ENCODE data around the gene MCTP1. TPM values are rescaled to one million over a fixed set of nuclear protein-coding genes. Genes with fewer than 3 reads are reported as not detected.
A peak's percentile ranks its signal among the peaks of the same experiment; 100 is the strongest.

The MCTP1 gene
- polyA plus RNA-seq, 1 donor, result 4.8 TPM

DNA sequence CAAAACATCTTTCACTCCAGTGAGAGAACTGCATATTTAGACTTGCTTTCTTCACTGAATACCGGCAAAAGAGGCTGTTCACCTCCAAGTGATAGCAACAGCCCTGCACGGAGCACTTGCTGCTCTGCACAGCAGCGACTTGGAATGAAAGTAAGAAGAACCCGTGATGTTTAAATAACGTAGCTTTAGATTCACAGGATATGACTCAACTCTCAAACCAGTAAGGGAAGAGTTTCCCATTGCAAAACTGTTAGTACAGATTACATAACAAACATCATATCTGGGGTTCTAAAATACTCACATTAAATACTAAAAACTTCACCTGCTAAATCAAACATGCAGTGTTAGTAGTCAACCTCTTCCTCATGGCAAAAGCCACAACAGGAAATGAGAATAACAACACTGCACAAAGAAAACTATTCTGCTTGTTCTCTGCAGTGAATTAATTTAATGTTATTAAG, 203.4 kb downstream of the MCTP1 start:
- H3K36me3 ChIP-seq (ENCODE audit: control insufficient read depth, insufficient read depth, low read length), result no peaks in the 10 kb centered on the region
- no peaks in the 10 kb centered on the region for H3K27me3 ChIP-seq (ENCODE audit: control insufficient read depth, insufficient read depth, low read length)
- peak overlapping the region; percentile 22 for H3K4me3 ChIP-seq (ENCODE audit: low read length)
- H3K9me3 ChIP-seq (ENCODE audit: control insufficient read depth, low read depth, low read length), result no peaks in the 10 kb centered on the region
- H3K4me1 ChIP-seq (ENCODE audit: control insufficient read depth, insufficient read depth, low read length), result no peaks in the 10 kb centered on the region
- DNase-seq, result peak; percentile 19 to 30
- no CpG with 5 or more reads among the region's 5 CpGs for WGBS (ENCODE audit: insufficient coverage, low lambda C conversion rate)
- H3K27ac ChIP-seq (ENCODE audit: low read length), result peak overlapping the region; percentile 23

DNA sequence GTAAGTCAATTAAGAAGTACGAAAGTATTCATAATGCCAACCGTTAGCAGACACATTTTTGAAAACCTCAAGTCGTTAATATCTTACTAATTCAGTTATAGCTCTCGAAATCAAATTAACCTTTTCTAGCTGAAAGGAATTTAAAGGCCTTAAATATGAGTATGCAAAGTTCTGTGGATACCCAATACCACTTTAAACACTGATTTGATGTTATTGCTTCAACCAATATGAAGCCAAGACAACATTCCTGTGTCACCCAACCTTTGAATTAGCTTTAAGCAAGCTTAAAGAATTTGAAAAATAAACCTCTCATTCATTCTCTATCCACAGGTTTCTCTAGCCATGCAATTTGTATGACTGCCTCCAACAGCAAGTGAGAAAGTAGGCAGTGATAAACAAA, 204.5 kb downstream of the MCTP1 start:
- Histone ChIP-seq H3K4me1 (ENCODE audit: control insufficient read depth, insufficient read depth, low read length) (no peaks in the 10 kb centered on the region), H3K4me3 (ENCODE audit: low read length) (no peak overlapping the region), H3K27ac (ENCODE audit: low read length) (no peak overlapping the region), H3K9me3 (ENCODE audit: control insufficient read depth, low read depth, low read length) (no peaks in the 10 kb centered on the region), H3K36me3 (ENCODE audit: control insufficient read depth, insufficient read depth, low read length) (no peaks in the 10 kb centered on the region), H3K27me3 (ENCODE audit: control insufficient read depth, insufficient read depth, low read length) (no peaks in the 10 kb centered on the region)
- no peak for DNase-seq
- WGBS (ENCODE audit: insufficient coverage, low lambda C conversion rate), result 90% methylated on average over 4 of the region's 4 CpGs

DNA sequence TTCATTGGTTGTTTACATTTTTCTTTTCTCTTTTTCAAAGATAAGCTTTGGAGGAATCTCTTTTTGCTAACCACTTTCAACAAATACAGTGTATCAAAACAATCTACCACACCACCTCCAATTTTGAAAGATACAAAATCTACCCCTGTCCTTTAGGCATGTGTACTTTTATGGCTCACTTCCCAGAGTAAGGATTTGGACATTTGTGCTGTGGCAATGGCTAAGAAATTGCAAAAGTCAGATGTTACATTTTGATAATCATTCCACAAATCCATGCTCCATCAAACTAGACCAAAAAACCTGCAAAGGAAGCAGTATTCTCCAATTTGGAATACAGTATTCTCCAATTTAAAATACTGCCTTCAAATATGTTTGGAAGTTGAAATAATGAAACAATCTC, 204.9 kb downstream of the MCTP1 start:
- H3K4me1 ChIP-seq (ENCODE audit: control insufficient read depth, insufficient read depth, low read length), result no peaks in the 10 kb centered on the region
- H3K36me3 ChIP-seq (ENCODE audit: control insufficient read depth, insufficient read depth, low read length), result no peaks in the 10 kb centered on the region
- no peak overlapping the region for H3K27ac ChIP-seq (ENCODE audit: low read length)
- no peak overlapping the region for H3K4me3 ChIP-seq (ENCODE audit: low read length)
- H3K27me3 ChIP-seq (ENCODE audit: control insufficient read depth, insufficient read depth, low read length), result no peaks in the 10 kb centered on the region
- H3K9me3 ChIP-seq (ENCODE audit: control insufficient read depth, low read depth, low read length), result no peaks in the 10 kb centered on the region
- DNase-seq, result no peak

DNA sequence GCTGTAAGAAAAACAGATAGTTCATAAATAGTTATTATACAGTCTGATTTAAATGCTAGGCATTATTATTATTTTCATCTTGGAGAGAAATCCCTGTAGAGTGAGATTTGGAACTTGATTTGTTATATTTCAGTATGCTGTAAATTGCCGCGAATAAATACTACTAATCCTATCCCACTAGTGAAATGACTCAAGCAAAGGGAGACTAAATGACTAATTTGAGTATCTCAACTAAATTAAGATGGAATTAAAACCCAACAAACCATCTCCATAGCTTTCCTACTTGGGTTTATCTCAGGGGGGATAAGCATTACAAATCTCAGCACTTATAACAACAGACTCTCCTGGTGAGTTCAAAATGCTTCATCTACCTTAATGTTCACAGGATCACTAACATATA, 206.0 kb downstream of the MCTP1 start:
- H3K4me3 ChIP-seq (ENCODE audit: low read length), result no peak overlapping the region
- no peaks in the 10 kb centered on the region for H3K36me3 ChIP-seq (ENCODE audit: control insufficient read depth, insufficient read depth, low read length)
- no peaks in the 10 kb centered on the region for H3K9me3 ChIP-seq (ENCODE audit: control insufficient read depth, low read depth, low read length)
- H3K4me1 ChIP-seq (ENCODE audit: control insufficient read depth, insufficient read depth, low read length), result no peaks in the 10 kb centered on the region
- no peak for DNase-seq
- 100% methylated on average over 2 of the region's 2 CpGs for WGBS (ENCODE audit: insufficient coverage, low lambda C conversion rate)
- H3K27ac ChIP-seq (ENCODE audit: low read length), result no peak overlapping the region
- no peaks in the 10 kb centered on the region for H3K27me3 ChIP-seq (ENCODE audit: control insufficient read depth, insufficient read depth, low read length)

DNA sequence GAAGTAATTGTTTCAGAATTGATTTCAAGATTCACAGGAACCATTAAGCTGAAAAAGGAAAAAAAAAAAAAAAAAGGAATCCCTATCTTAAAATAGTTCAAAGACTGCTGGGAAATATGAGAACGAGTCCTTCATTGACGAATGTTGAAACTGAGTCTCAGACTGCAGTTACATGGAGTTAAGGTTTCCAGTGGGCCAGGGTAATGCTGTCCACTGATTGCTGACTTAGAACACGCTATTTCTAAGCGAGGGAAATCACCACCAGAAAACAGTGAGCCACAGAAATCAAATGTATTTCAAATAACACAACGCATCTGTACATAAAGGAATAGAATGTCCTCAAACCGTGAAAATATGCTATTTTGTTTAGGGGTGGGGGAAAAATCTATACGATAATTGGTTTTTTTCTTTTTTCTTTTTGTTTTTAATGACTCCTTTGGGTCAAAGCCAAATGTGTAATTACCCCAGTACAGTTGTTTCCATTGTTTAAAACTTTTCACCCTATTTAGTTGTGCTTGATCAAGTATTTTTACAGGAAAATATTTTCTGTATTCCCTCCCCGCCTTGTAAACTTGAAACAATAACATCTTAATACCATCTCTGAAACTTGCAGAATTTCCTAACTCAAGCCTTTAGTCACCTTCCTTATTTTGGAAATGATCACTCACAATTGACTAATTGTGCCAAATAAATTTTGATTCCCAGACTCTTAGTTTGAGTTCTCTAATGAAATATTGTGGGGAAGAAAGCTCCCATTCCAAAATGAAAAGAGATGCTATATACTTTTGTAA, 208.3 kb downstream of the MCTP1 start:
- DNase-seq, result no peak
- Histone ChIP-seq H3K9me3 (ENCODE audit: control insufficient read depth, low read depth, low read length) (no peaks in the 10 kb centered on the region), H3K27ac (ENCODE audit: low read length) (no peak overlapping the region), H3K27me3 (ENCODE audit: control insufficient read depth, insufficient read depth, low read length) (no peaks in the 10 kb centered on the region), H3K4me1 (ENCODE audit: control insufficient read depth, insufficient read depth, low read length) (no peaks in the 10 kb centered on the region), H3K4me3 (ENCODE audit: low read length) (no peak overlapping the region), H3K36me3 (ENCODE audit: control insufficient read depth, insufficient read depth, low read length) (no peaks in the 10 kb centered on the region)
- 83% methylated on average over 4 of the region's 8 CpGs for WGBS (ENCODE audit: insufficient coverage, low lambda C conversion rate)

DNA sequence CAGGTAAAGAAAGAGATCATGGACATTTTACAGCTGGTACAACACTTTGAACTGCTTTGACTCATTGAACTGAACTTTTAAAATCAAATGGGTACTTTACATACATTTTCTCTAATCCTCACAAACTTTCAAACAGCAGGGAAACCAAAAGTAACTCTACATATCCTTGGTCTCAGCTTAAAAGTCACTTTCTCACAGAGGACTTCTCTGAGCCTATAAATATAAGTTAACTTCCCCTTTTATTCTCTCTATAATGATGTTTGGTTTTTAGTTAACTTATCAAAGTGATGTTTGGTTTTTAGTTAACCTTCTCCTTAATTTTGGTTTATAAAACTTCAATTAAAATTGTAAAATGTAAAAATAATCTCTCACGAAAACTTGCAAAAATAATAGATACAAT, 209.8 kb downstream of the MCTP1 start:
- H3K4me1 ChIP-seq (ENCODE audit: control insufficient read depth, insufficient read depth, low read length), result no peaks in the 10 kb centered on the region
- no peak overlapping the region for H3K4me3 ChIP-seq (ENCODE audit: low read length)
- no peak overlapping the region for H3K27ac ChIP-seq (ENCODE audit: low read length)
- H3K9me3 ChIP-seq (ENCODE audit: control insufficient read depth, low read depth, low read length), result no peaks in the 10 kb centered on the region
- H3K36me3 ChIP-seq (ENCODE audit: control insufficient read depth, insufficient read depth, low read length), result no peaks in the 10 kb centered on the region
- WGBS (ENCODE audit: insufficient coverage, low lambda C conversion rate), result 91% methylated on average over 1 of the region's 1 CpG
- no peaks in the 10 kb centered on the region for H3K27me3 ChIP-seq (ENCODE audit: control insufficient read depth, insufficient read depth, low read length)
- DNase-seq, result no peak

DNA sequence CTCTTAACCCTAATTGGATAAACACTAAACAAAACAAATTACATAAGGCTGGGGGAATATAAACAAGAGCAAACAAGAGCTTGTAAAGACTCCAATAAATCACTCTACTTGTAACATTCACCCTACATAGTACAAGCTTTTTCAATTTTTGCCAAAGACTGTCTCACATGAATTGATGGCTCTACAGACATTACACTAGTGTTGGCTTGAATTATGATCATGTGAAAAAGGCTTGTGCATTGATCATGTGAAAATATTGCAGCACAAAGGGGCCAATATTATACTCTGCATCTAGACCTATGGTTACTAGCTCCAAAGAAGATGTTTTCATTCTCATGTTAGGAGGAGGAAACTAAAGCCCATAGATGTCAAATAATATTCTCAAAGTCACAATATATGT, 212.6 kb downstream of the MCTP1 start:
- Histone ChIP-seq H3K36me3 (ENCODE audit: control insufficient read depth, insufficient read depth, low read length) (no peaks in the 10 kb centered on the region), H3K9me3 (ENCODE audit: control insufficient read depth, low read depth, low read length) (no peaks in the 10 kb centered on the region), H3K4me3 (ENCODE audit: low read length) (no peak overlapping the region), H3K27ac (ENCODE audit: low read length) (no peak overlapping the region), H3K27me3 (ENCODE audit: control insufficient read depth, insufficient read depth, low read length) (no peaks in the 10 kb centered on the region), H3K4me1 (ENCODE audit: control insufficient read depth, insufficient read depth, low read length) (no peaks in the 10 kb centered on the region)
- DNase-seq, result no peak

DNA sequence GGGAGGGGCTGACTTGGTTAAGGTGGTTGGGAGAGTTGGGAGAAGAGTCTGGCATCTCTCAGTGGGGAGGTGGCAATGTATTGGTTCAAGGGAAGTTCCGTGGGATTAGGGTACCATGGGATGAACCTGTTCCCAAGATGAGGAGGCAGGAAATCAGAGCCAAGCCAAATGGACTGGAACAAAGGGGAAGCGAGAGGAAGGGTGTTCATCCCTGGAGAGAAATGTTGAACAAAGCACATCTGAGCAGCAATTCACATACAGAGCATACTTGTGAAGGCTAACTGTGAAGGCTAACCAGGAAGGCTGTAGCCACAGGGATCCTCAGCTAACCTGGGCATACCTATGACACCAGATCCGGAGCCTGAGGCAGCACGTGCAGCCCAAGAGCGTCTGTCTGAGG, 214.0 kb downstream of the MCTP1 start:
- no CpG with 5 or more reads among the region's 5 CpGs for WGBS (ENCODE audit: insufficient coverage, low lambda C conversion rate)
- Histone ChIP-seq H3K27me3 (ENCODE audit: control insufficient read depth, insufficient read depth, low read length) (no peaks in the 10 kb centered on the region), H3K36me3 (ENCODE audit: control insufficient read depth, insufficient read depth, low read length) (no peaks in the 10 kb centered on the region), H3K9me3 (ENCODE audit: control insufficient read depth, low read depth, low read length) (no peaks in the 10 kb centered on the region), H3K4me3 (ENCODE audit: low read length) (no peak overlapping the region), H3K4me1 (ENCODE audit: control insufficient read depth, insufficient read depth, low read length) (no peaks in the 10 kb centered on the region), H3K27ac (ENCODE audit: low read length) (no peak overlapping the region)
- DNase-seq, result no peak

DNA sequence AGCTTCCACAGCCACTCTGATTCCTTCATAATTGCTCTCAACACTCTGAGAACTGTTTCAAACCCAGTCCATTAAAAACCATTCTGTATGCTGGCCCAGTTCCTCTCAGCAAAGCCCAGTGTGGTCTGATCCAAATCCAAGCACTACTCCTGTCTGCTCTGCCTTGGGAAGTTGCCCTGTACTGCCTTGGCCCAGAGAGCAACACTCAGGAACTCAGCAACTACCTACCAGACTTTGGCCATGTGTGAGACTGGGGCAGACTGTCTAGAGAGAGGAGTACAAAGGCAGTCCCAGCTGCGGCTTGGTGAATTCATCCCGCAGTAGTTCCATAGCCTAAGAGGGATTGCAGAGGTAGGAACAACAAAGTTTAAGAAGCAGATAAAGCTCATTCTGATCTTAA, 214.4 kb downstream of the MCTP1 start:
- no peak overlapping the region for H3K27ac ChIP-seq (ENCODE audit: low read length)
- H3K4me3 ChIP-seq (ENCODE audit: low read length), result no peak overlapping the region
- H3K36me3 ChIP-seq (ENCODE audit: control insufficient read depth, insufficient read depth, low read length), result no peaks in the 10 kb centered on the region
- WGBS (ENCODE audit: insufficient coverage, low lambda C conversion rate), result no CpG with 5 or more reads among the region's 2 CpGs
- no peaks in the 10 kb centered on the region for H3K9me3 ChIP-seq (ENCODE audit: control insufficient read depth, low read depth, low read length)
- H3K27me3 ChIP-seq (ENCODE audit: control insufficient read depth, insufficient read depth, low read length), result no peaks in the 10 kb centered on the region
- no peaks in the 10 kb centered on the region for H3K4me1 ChIP-seq (ENCODE audit: control insufficient read depth, insufficient read depth, low read length)
- no peak for DNase-seq

DNA sequence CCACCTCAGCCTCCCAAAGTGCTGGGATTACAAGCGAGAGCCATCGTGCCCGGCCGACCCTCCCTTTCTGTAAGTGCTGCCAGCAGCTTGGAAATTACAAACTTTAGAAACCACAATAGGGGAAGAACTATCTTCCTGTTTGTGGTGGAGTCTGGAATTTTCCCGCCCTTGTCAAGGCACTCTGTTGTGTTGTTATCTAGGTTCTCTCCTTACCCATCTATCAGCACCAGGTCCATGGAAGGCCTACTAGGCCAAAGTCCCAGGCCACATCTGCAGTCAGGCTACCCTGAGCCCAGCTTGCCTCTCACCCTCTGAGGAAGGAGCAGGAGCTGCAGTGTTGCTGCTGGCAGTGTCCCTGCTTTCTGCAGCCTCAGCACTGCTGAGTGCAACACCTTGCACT, 214.9 kb downstream of the MCTP1 start:
- H3K4me3 ChIP-seq (ENCODE audit: low read length), result no peak overlapping the region

DNA sequence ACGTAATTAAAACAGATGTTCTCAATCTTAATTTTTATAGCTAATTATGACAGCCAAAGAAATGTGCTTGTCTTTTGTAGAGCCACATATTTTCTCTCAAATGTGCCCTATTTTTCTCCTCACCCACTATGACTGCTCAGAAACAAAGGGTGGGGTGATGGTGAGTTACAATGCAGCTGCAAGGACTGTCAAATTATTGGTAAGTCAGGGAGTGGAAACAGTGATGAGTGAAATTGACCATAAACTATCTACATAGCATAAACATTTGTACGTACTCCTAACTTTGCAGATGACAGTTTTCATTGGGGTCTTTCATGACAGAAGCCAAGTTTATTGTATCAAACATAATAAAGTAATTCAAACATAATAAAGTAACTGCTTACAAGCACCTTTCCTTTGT, 215.9 kb downstream of the MCTP1 start:
- 80% methylated on average over 1 of the region's 2 CpGs for WGBS (ENCODE audit: insufficient coverage, low lambda C conversion rate)
- no peak overlapping the region for H3K4me3 ChIP-seq (ENCODE audit: low read length)
- no peak overlapping the region for H3K27ac ChIP-seq (ENCODE audit: low read length)
- DNase-seq, result no peak
- no peaks in the 10 kb centered on the region for H3K27me3 ChIP-seq (ENCODE audit: control insufficient read depth, insufficient read depth, low read length)
- no peaks in the 10 kb centered on the region for H3K9me3 ChIP-seq (ENCODE audit: control insufficient read depth, low read depth, low read length)
- no peaks in the 10 kb centered on the region for H3K36me3 ChIP-seq (ENCODE audit: control insufficient read depth, insufficient read depth, low read length)
- H3K4me1 ChIP-seq (ENCODE audit: control insufficient read depth, insufficient read depth, low read length), result no peaks in the 10 kb centered on the region

More for the DNA sequence above, 214.9 kb downstream of the MCTP1 start:
- no peak for DNase-seq
- H3K27ac ChIP-seq (ENCODE audit: low read length), result no peak overlapping the region
- H3K4me1 ChIP-seq (ENCODE audit: control insufficient read depth, insufficient read depth, low read length), result no peaks in the 10 kb centered on the region
- no peaks in the 10 kb centered on the region for H3K27me3 ChIP-seq (ENCODE audit: control insufficient read depth, insufficient read depth, low read length)
- no peaks in the 10 kb centered on the region for H3K9me3 ChIP-seq (ENCODE audit: control insufficient read depth, low read depth, low read length)
- no peaks in the 10 kb centered on the region for H3K36me3 ChIP-seq (ENCODE audit: control insufficient read depth, insufficient read depth, low read length)
- WGBS (ENCODE audit: insufficient coverage, low lambda C conversion rate), result no CpG with 5 or more reads among the region's 5 CpGs

Data from large intestine (tissue), 3 donors.